ENCODE measurements around the gene THOC2.

THOC2 gene

GRCh38 chrX:123590842-123591486, 141.9 kb downstream of the THOC2 start:
- no peak overlapping the region for H3K4ac ChIP-seq (ENCODE audit: low read length)
- H3K9ac ChIP-seq (ENCODE audit: low read depth, low read length, poor library complexity) = no peak overlapping the region
- no peak overlapping the region for H3K4me3 ChIP-seq (ENCODE audit: low read length in 2 of 2)
- H3K27me3 ChIP-seq (ENCODE audit: control insufficient read depth in 3 of 3, insufficient read depth in 3 of 3, low read depth in 1 of 3, low read length in 3 of 3) = no peaks in the 10 kb centered on the region
- no peak overlapping the region for H2BK5ac ChIP-seq (ENCODE audit: low read length)
- no peak overlapping the region for H4K8ac ChIP-seq (ENCODE audit: low read depth, low read length)
- no peak overlapping the region for H2AK5ac ChIP-seq (ENCODE audit: low read depth, low read length)
- no peak overlapping the region for H3K18ac ChIP-seq (ENCODE audit: low read length)
- no CpG with 5 or more reads among the region's 6 CpGs for WGBS, 2 donors (ENCODE audit: extremely low coverage in 2 of 2, insufficient read length in 2 of 2, insufficient replicate concordance in 1 of 2)
- no peaks in the 10 kb centered on the region for H3K36me3 ChIP-seq (replicated peaks in 1 of 2; ENCODE audit: control insufficient read depth in 2 of 2, insufficient read depth in 2 of 2, low read length in 2 of 2)
- no peak for DNase-seq (ENCODE audit: low spot score)
- no peaks in the 10 kb centered on the region for H3K79me1 ChIP-seq (ENCODE audit: low read depth, low read length)
- no peak overlapping the region for H4K91ac ChIP-seq (ENCODE audit: low read depth, low read length, poor library complexity)
- no peak overlapping the region for H2BK12ac ChIP-seq (ENCODE audit: low read length)
- no peaks in the 10 kb centered on the region for H3K4me1 ChIP-seq (ENCODE audit: control insufficient read depth in 2 of 2, insufficient read depth in 1 of 2, low read depth in 1 of 2, low read length in 2 of 2)
- no peak overlapping the region for H3K4me2 ChIP-seq (ENCODE audit: insufficient read depth, low read length, poor library complexity, severe bottlenecking)
- no peak overlapping the region for H2BK120ac ChIP-seq (ENCODE audit: low read depth, low read length)
- H3K27ac ChIP-seq (replicated peaks; ENCODE audit: low read length) = no peak overlapping the region
- H2AFZ ChIP-seq (ENCODE audit: low read length) = no peak overlapping the region
- no peaks in the 10 kb centered on the region for H3K9me3 ChIP-seq (replicated peaks in 1 of 2; ENCODE audit: control insufficient read depth in 2 of 2, insufficient read depth in 1 of 2, low read depth in 1 of 2, low read length in 2 of 2)
- no peak overlapping the region for H3K14ac ChIP-seq (ENCODE audit: low read length)
- no peak overlapping the region for H2BK15ac ChIP-seq (ENCODE audit: low read length)
- no peak overlapping the region for H3K23ac ChIP-seq (ENCODE audit: low read depth, low read length, poor library complexity)

GRCh38 chrX:123588723-123589122, 144.1 kb downstream of the THOC2 start:
- Histone ChIP-seq H3K27ac (replicated peaks; ENCODE audit: low read length) (no peak overlapping the region), H3K79me1 (ENCODE audit: low read depth, low read length) (no peaks in the 10 kb centered on the region), H3K4me2 (ENCODE audit: insufficient read depth, low read length, poor library complexity, severe bottlenecking) (no peak overlapping the region), H4K91ac (ENCODE audit: low read depth, low read length, poor library complexity) (no peak overlapping the region), H3K27me3 (ENCODE audit: control insufficient read depth in 3 of 3, insufficient read depth in 3 of 3, low read depth in 1 of 3, low read length in 3 of 3) (no peaks in the 10 kb centered on the region), H2BK120ac (ENCODE audit: low read depth, low read length) (no peak overlapping the region), H2AK5ac (ENCODE audit: low read depth, low read length) (no peak overlapping the region), H3K36me3 (replicated peaks in 1 of 2; ENCODE audit: control insufficient read depth in 2 of 2, insufficient read depth in 2 of 2, low read length in 2 of 2) (no peaks in the 10 kb centered on the region), H2AFZ (ENCODE audit: low read length) (no peak overlapping the region), H3K4me1 (ENCODE audit: control insufficient read depth in 2 of 2, insufficient read depth in 1 of 2, low read depth in 1 of 2, low read length in 2 of 2) (no peaks in the 10 kb centered on the region), H2BK15ac (ENCODE audit: low read length) (no peak overlapping the region), H3K4ac (ENCODE audit: low read length) (no peak overlapping the region), H4K8ac (ENCODE audit: low read depth, low read length) (no peak overlapping the region), H2BK5ac (ENCODE audit: low read length) (no peak overlapping the region), H3K9ac (ENCODE audit: low read depth, low read length, poor library complexity) (no peak overlapping the region), H3K23ac (ENCODE audit: low read depth, low read length, poor library complexity) (no peak overlapping the region), H3K4me3 (ENCODE audit: low read length in 2 of 2) (no peak overlapping the region), H2BK12ac (ENCODE audit: low read length) (no peak overlapping the region), H3K9me3 (replicated peaks in 1 of 2; ENCODE audit: control insufficient read depth in 2 of 2, insufficient read depth in 1 of 2, low read depth in 1 of 2, low read length in 2 of 2) (no peaks in the 10 kb centered on the region), H3K14ac (ENCODE audit: low read length) (no peak overlapping the region), H3K18ac (ENCODE audit: low read length) (no peak overlapping the region)
- WGBS, 2 donors (ENCODE audit: extremely low coverage in 2 of 2, insufficient read length in 2 of 2, insufficient replicate concordance in 1 of 2) = no CpG with 5 or more reads among the region's 3 CpGs
- DNase-seq (ENCODE audit: low spot score) = no peak

GRCh38 chrX:123581586-123581985, 151.3 kb downstream of the THOC2 start:
- Histone ChIP-seq H3K27me3 (ENCODE audit: control insufficient read depth in 3 of 3, insufficient read depth in 3 of 3, low read depth in 1 of 3, low read length in 3 of 3) (no peaks in the 10 kb centered on the region), H2BK120ac (ENCODE audit: low read depth, low read length) (no peak overlapping the region), H3K4ac (ENCODE audit: low read length) (no peak overlapping the region), H4K8ac (ENCODE audit: low read depth, low read length) (no peak overlapping the region), H3K36me3 (replicated peaks in 1 of 2; ENCODE audit: control insufficient read depth in 2 of 2, insufficient read depth in 2 of 2, low read length in 2 of 2) (no peaks in the 10 kb centered on the region), H4K91ac (ENCODE audit: low read depth, low read length, poor library complexity) (no peak overlapping the region), H3K9ac (ENCODE audit: low read depth, low read length, poor library complexity) (no peak overlapping the region), H2BK5ac (ENCODE audit: low read length) (no peak overlapping the region), H3K14ac (ENCODE audit: low read length) (no peak overlapping the region), H3K4me2 (ENCODE audit: insufficient read depth, low read length, poor library complexity, severe bottlenecking) (no peak overlapping the region), H3K4me1 (ENCODE audit: control insufficient read depth in 2 of 2, insufficient read depth in 1 of 2, low read depth in 1 of 2, low read length in 2 of 2) (no peaks in the 10 kb centered on the region), H2AK5ac (ENCODE audit: low read depth, low read length) (no peak overlapping the region), H2BK15ac (ENCODE audit: low read length) (no peak overlapping the region), H2AFZ (ENCODE audit: low read length) (no peak overlapping the region), H2BK12ac (ENCODE audit: low read length) (no peak overlapping the region), H3K27ac (replicated peaks; ENCODE audit: low read length) (no peak overlapping the region), H3K79me1 (ENCODE audit: low read depth, low read length) (no peaks in the 10 kb centered on the region), H3K18ac (ENCODE audit: low read length) (no peak overlapping the region), H3K23ac (ENCODE audit: low read depth, low read length, poor library complexity) (no peak overlapping the region), H3K4me3 (ENCODE audit: low read length in 2 of 2) (no peak overlapping the region), H3K9me3 (replicated peaks in 1 of 2; ENCODE audit: control insufficient read depth in 2 of 2, insufficient read depth in 1 of 2, low read depth in 1 of 2, low read length in 2 of 2) (no peaks in the 10 kb centered on the region)
- no CpG with 5 or more reads among the region's 1 CpG for WGBS, 2 donors (ENCODE audit: extremely low coverage in 2 of 2, insufficient read length in 2 of 2, insufficient replicate concordance in 1 of 2)
- no peak for DNase-seq (ENCODE audit: low spot score)

GRCh38 chrX:123580792-123581191, 152.1 kb downstream of the THOC2 start:
- Histone ChIP-seq H2BK5ac (ENCODE audit: low read length) (no peak overlapping the region), H3K18ac (ENCODE audit: low read length) (no peak overlapping the region), H3K27ac (replicated peaks; ENCODE audit: low read length) (no peak overlapping the region), H3K14ac (ENCODE audit: low read length) (no peak overlapping the region), H3K4me3 (ENCODE audit: low read length in 2 of 2) (no peak overlapping the region), H3K23ac (ENCODE audit: low read depth, low read length, poor library complexity) (no peak overlapping the region), H2AFZ (ENCODE audit: low read length) (no peak overlapping the region), H3K36me3 (replicated peaks in 1 of 2; ENCODE audit: control insufficient read depth in 2 of 2, insufficient read depth in 2 of 2, low read length in 2 of 2) (no peaks in the 10 kb centered on the region), H2AK5ac (ENCODE audit: low read depth, low read length) (no peak overlapping the region), H3K4me1 (ENCODE audit: control insufficient read depth in 2 of 2, insufficient read depth in 1 of 2, low read depth in 1 of 2, low read length in 2 of 2) (no peaks in the 10 kb centered on the region), H3K9me3 (replicated peaks in 1 of 2; ENCODE audit: control insufficient read depth in 2 of 2, insufficient read depth in 1 of 2, low read depth in 1 of 2, low read length in 2 of 2) (no peaks in the 10 kb centered on the region), H2BK15ac (ENCODE audit: low read length) (no peak overlapping the region), H4K8ac (ENCODE audit: low read depth, low read length) (no peak overlapping the region), H2BK12ac (ENCODE audit: low read length) (no peak overlapping the region), H3K4ac (ENCODE audit: low read length) (no peak overlapping the region), H4K91ac (ENCODE audit: low read depth, low read length, poor library complexity) (no peak overlapping the region), H3K9ac (ENCODE audit: low read depth, low read length, poor library complexity) (no peak overlapping the region), H3K4me2 (ENCODE audit: insufficient read depth, low read length, poor library complexity, severe bottlenecking) (no peak overlapping the region), H3K79me1 (ENCODE audit: low read depth, low read length) (no peaks in the 10 kb centered on the region), H3K27me3 (ENCODE audit: control insufficient read depth in 3 of 3, insufficient read depth in 3 of 3, low read depth in 1 of 3, low read length in 3 of 3) (no peaks in the 10 kb centered on the region), H2BK120ac (ENCODE audit: low read depth, low read length) (no peak overlapping the region)
- no CpG with 5 or more reads among the region's 1 CpG for WGBS, 2 donors (ENCODE audit: extremely low coverage in 2 of 2, insufficient read length in 2 of 2, insufficient replicate concordance in 1 of 2)
- no peak for DNase-seq (ENCODE audit: low spot score)

Data from neuronal stem cell (in vitro differentiated cells).